ENCODE measurements around the gene ZBTB7C. TPM values are rescaled to one million over a fixed set of nuclear protein-coding genes. Genes with fewer than 3 reads are reported as not detected.

Gene ZBTB7C
- total RNA-seq, 1 donor from 2014 or later: 0.99 TPM

Other genes with a start within 250 kb of the ZBTB7C start
- 7.1 and 25.8 TPM in 2 replicates for gene CTIF, start 129.6 kb upstream of the ZBTB7C start, total RNA-seq